GM18951 (cell line): ENCODE measurements around the gene TAGLN2.

Source experiments
- POLR2A ChIP-seq: IDR thresholded peaks from 4 replicates; pipeline ENCODE4 v1.6.1; 2011; ENCODE audit warnings: mild to moderate bottlenecking; ENCODE audit not compliant: insufficient read length, insufficient read depth; ENCODE audit errors: extremely low read depth
- in situ Hi-C: fragments of 300-500 bp; cut with MboI; formaldehyde crosslinking; loops from one replicate; pipeline ENCODE4 v1.12.0; 2022; ENCODE audit warnings: low sequenced_read_pairs, mixed read lengths, inconsistent platforms; ENCODE audit not compliant: unreplicated experiment

TAGLN2 gene

GRCh38 chr1:159889202-159889601 is 36.1 kb downstream of the TAGLN2 start:
- no peak for TF ChIP-seq POLR2A
- in situ Hi-C loops: loop anchor here (25.0 kb wide), 1 partner anchor 727 kb away; the partner anchor contains the start of gene CADM3

GRCh38 chr1:159884296-159884695 is 41.0 kb downstream of the TAGLN2 start:
- in situ Hi-C loops: loop anchor here (25.0 kb wide), 1 partner anchor 722 kb away; the partner anchor contains the start of gene CADM3
- no peak for TF ChIP-seq POLR2A

- in situ Hi-C loops: loop anchor here (25.0 kb wide), 1 partner anchor 721 kb away; the partner anchor contains the start of gene CADM3
- no peak for TF ChIP-seq POLR2A
These were observed 42.2 kb downstream of the TAGLN2 start for GRCh38 chr1:159883134-159883533.

- TF ChIP-seq POLR2A: no peak
- in situ Hi-C loops: loop anchor here (25.0 kb wide), 1 partner anchor 720 kb away; the partner anchor contains the start of gene CADM3
These were observed 42.8 kb downstream of the TAGLN2 start for GRCh38 chr1:159882527-159882862.

- no peak for TF ChIP-seq POLR2A
- in situ Hi-C loops: loop anchor here (25.0 kb wide), 1 partner anchor 720 kb away; the partner anchor contains the start of gene CADM3
These were observed 43.4 kb downstream of the TAGLN2 start for GRCh38 chr1:159881622-159882526.

- in situ Hi-C loops: loop anchor here (25.0 kb wide), 1 partner anchor 718 kb away; the partner anchor contains the start of gene CADM3
- no peak for TF ChIP-seq POLR2A
These were observed 44.9 kb downstream of the TAGLN2 start for GRCh38 chr1:159880430-159880829.

GRCh38 chr1:159879977-159880376 is 45.3 kb downstream of the TAGLN2 start:
- no peak for TF ChIP-seq POLR2A
- in situ Hi-C loops: loop anchor here (25.0 kb wide), 1 partner anchor 718 kb away; the partner anchor contains the start of gene CADM3

GRCh38 chr1:159879136-159879535 is 46.2 kb downstream of the TAGLN2 start:
- in situ Hi-C loops: loop anchor here (25.0 kb wide), 1 partner anchor 717 kb away; the partner anchor contains the start of gene CADM3
- no peak for TF ChIP-seq POLR2A

GRCh38 chr1:159877695-159878444 is 47.4 kb downstream of the TAGLN2 start:
- in situ Hi-C loops: loop anchor here (25.0 kb wide), 1 partner anchor 716 kb away; the partner anchor contains the start of gene CADM3

GRCh38 chr1:159873530-159874143 is 51.7 kb downstream of the TAGLN2 start:
- TF ChIP-seq POLR2A: no peak
- in situ Hi-C loops: no loop called here

More at GRCh38 chr1:159877695-159878444, 47.4 kb downstream of the TAGLN2 start:
- no peak for TF ChIP-seq POLR2A

GRCh38 chr1:159872891-159873290 is 52.4 kb downstream of the TAGLN2 start:
- TF ChIP-seq POLR2A: no peak
- in situ Hi-C loops: no loop called here

GRCh38 chr1:159870704-159871103 is 54.6 kb downstream of the TAGLN2 start:
- no peak for TF ChIP-seq POLR2A
- in situ Hi-C loops: no loop called here

GRCh38 chr1:159869607-159870006 is 55.7 kb downstream of the TAGLN2 start:
- in situ Hi-C loops: no loop called here
- no peak for TF ChIP-seq POLR2A

GRCh38 chr1:159869173-159869572 is 56.1 kb downstream of the TAGLN2 start:
- TF ChIP-seq POLR2A: no peak
- in situ Hi-C loops: no loop called here
